Measurements from ENCODE around the gene CLASRP.

CLASRP gene

DNA sequence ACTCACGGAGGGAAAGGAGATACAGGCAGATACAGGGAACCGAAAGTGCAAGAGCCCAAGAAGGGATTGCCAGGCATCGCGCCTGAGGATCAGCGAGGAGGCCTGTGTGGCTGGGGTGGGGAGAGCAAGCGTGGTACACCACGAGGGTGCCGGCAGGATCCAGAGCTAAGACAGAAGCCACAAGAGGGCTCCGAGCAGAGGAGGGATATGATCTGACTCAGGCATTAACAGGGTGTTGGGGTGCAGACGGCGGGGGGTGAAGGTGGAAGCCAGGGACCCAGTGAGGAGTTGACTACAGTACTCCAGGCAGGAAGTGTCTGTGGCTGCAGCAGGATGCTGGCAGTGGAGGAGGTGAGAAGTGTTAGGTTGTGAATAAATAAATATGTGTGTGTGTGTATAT, 48.7 kb downstream of the CLASRP start:
- DNase-seq (ENCODE audit: low spot score), result no peak

DNA sequence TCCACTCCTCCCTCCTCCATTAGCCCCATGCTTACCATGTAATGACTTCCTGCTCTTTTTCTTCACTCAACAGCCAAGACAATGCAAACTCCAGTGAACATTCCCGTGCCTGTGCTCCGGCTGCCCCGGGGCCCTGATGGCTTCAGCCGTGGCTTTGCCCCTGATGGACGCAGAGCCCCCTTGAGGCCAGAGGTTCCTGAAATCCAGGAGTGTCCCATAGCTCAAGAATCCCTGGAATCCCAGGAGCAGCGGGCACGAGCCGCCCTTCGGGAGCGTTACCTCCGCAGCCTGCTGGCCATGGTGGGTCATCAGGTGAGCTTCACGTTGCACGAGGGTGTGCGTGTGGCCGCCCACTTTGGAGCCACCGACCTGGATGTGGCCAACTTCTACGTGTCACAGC, 51.2 kb downstream of the CLASRP start:
- no peak for DNase-seq (ENCODE audit: low spot score)

DNA sequence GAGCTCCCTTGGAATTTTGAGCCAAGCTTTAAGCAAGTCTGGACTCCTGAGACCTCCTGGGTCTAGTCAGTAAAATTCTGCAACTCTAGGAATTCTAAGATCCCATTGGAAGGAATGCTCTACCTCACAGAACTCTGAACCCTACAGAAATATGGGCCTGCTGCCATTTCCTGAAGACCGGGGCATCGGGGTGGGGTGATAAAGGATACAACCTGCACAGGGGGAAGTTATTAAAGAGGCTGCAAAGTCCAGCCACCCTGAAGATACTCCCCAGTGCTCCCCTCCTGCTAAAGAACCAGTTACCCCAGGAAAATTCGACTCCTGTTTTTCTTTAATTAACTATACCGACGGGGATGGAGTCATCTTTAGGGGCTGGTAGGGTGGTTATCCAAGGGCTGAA, 51.8 kb downstream of the CLASRP start:
- DNase-seq (ENCODE audit: low spot score), result no peak

DNA sequence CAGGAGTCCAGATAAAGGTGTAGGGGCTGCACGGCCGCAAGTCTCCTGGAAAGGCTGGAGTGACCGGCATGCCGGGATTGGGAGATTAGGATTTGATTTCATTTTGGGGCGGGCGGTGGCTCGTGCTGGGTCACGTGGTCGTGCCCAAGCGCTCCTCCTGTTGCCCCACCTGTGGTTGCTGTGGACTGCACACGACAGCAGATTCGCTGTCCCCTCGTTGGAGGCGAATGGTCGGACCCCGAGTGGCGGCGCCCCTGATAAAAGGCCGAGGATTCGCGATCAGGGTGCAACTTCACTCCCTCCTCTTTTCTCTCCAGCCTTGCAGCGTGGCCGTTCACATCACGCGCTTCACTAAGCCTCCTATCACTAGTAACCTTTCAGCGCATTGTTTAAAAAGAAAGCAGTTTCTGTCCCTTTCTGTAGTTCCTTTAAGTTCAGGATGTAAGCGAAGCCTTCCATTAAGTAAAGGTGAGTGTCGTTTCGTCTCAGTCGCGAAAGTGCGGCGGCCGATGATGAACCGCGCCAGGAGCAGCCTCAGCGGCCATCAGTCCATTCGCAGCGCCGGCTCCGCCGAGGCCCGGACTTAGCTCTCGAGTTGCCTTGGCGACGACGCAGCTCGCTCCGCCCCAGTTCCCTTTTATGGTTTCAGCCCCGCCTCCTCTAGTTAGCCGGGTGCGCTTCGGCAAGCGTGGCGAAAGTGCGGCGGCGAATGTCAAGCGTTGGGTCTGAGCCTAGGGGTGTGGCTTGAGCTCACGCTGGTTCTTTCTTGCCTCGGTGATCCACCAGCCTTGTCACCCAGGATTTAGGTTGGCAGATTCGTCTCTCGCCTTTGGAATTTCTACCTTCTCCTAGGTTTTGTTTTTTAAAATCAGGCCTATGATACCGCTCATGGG, 52.4 kb downstream of the CLASRP start:
- DNase-seq (ENCODE audit: low spot score), result peak; percentile 98

DNA sequence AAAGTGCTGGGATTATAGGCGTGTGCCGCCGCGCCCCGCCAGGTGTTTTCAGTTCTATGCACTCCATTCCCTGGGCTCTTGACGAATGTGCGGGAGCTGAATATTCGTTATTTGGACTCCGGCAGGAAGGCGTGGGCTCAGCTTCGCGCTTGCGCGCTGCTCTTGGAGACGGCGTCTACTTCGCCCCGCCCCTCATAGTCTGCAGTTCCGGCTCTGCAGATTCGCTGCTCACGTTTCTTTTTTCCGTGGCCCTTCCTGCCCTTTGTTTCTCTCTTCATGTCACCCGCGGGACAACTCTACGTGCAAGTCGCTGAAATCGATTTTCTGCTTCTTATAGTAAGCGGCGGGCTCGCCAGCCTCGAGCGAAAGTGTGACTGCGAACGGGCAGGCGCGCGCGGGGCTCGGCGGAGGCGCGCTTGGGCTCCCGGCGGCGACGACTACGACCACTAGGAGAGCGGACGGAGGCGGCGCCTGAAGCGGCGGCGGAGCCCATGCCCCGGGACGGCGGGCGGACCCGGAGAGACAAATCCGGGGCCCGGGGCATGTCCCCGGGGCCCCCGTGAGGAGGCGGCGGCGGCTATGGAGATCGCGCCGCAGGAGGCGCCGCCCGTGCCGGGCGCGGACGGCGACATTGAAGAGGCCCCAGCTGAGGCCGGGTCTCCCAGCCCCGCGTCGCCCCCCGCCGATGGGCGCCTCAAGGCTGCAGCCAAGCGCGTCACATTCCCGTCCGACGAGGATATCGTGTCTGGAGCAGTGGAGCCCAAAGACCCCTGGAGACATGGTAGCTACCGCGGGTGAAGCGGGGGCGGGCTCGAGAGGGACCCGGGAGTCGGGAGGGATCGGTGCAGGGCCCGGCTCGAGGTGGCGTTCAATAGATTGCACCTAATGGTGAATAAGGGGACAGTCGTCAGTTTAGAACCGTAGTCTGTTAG, 54.2 kb downstream of the CLASRP start, which contains the start of gene PPP1R37:
PPP1R37 (plus strand) TSS at position 433 of the 932 bp plus-strand sequence; CDS start at position 580, 147 bp downstream.
- DNase-seq (ENCODE audit: low spot score), result peak; percentile 97

DNA sequence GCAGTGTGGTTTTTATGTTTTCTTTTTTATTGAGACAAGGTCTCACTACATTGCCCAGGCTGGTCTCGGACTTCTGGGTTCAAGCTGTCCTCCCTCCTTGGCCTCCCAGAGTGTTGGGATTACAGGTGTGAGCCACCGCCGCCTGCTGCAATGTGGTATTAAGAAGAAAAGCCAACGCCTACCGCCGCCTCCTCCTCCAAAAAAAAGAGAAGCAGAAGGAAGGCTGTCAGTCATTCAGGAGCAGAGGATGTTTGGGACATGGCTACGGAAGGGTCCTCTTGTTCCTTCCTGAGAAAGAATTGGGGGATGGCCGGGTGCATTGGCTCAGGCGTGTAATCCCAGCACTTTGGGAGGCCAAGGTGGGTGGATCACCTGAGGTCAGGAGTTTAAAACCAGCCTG, 55.3 kb downstream of the CLASRP start:
- no peak for DNase-seq (ENCODE audit: low spot score)

DNA sequence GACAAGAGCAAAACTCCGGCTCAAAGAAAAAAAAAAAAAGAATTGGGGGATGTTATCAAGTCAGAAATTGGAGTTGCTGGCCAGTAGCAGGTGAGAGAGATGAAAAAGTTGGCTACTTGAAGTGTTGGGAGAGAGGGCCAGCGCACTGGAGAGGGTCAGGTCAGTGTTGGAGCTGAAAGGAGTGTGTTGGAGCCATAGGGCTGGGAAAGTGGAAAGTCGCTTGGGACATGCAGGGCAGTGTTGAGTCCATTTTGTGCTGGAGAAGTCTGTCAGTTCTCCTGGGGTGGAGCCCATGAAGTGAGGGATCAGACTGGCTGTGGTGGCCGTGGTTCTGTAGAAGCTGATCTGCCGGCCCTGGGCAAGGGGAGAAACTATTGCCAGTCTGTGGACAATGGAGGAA, 55.9 kb downstream of the CLASRP start:
- no peak for DNase-seq (ENCODE audit: low spot score)

DNA sequence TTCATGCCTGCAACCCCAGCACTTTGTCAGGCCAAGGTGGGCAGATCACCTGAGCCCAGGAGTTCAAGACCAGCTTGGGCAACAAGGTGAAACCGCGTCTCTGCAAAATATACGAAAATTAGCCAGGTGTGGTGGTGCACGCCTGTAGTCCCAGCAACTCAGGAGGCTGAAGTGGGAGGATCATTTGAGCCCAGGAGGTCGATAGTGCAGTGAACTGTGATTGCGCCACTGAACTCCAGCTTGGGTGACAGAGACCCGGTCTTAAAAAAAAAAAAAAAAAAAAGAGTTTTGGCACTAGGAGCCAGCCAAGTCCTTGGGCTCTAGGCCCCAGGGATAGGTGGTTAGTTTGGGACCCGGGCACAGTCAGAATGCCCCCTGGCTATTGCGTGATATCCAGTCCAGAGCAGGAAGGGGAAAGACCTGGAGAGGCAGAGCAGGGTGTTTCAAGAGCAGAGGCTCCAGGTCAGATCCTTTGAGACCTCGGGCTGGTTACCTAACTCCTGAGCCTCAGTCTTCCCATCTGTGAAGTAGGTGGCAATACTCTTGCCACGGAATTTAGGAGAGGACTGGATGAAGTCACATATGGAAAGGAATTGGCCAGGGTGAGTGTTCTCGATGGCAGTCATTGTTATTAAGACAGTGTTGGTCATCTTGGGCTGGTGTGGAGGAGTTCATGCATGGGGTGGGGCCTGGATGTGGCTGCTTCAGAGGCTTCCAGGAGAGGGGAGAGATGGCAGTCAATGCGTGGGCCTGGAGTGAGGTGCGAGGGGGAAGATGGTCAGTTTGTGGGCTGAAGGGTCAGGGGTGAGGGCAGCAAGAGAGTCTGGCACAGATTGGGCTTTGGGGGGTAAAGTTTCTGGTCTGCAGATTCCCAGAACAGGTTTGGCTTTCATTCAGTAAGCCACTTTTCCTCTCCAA, 56.9 kb downstream of the CLASRP start:
- DNase-seq (ENCODE audit: low spot score), result no peak

DNA sequence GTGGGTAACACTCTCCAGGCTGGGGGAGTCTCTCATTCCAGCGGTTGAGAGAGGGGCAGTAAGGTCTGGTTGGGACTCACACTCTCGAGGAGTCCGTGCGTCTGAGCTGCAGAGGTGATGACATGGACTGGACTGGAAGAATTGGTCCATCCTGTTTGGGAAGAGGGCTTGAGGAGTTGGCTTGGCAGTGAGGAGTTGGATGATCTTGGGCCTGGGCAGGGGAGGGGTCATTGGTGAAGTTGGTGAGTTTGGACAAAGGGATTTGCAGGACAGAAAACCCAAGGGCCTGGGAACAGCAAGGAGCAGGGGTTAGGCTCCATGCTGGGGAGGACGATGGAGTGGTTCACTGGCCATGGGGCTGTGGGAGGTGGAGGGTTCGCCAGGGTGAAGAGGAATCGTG, 57.9 kb downstream of the CLASRP start:
- DNase-seq (ENCODE audit: low spot score), result no peak

DNA sequence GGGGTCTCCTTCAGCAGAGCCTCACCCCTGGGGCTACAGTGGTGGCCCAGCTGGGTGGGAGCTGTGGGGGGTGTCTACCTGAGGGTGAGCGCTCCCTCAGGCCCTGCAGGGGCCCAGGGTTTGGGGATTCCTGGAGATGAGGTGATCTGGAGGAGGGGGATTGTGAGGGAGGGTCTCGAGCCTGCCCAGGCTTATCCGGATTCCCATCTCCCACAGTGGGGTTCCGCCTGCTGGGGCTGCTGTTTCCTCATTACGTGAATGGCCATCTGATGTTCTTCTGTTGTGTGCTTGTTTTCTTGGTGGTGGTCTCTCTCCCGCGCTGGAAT, 58.6 kb downstream of the CLASRP start:
- DNase-seq (ENCODE audit: low spot score), result no peak

DNA sequence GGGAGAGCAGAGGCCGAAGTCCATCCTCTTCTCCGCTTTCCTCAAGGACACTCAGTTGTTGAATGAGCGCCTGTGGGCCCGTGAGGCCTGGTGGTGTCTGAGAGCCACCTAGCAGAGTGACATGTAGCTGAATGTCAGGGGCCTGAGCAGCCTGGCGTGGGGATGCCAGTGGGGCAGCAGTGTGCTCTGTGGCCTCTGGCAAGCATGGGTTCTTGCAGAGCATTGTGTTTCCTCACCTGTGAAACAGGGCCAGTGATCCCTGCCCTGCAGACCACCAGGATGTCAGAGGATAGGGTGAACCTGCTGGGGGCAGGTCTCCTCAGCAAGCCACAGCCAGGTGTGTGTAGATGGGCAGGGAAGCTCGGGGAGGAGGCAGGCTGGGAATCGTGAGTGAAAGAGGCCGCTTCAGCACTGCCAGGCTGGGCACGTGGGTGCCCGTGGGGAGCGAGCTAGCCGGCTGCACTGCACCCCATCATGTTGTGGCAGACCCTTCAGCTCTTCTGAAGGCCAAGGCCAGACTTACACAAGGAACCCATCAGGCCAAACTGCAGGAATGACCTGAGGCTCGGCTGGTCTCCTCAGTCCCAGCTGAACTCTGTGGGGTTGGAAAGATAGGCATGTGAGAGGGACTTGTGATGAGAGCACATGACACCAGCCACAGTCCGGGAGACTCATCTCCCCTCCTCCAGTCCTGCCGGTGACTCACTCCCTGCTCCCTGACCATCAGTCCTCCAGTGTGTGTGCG, 59.1 kb downstream of the CLASRP start:
- DNase-seq (ENCODE audit: low spot score), result no peak

DNA sequence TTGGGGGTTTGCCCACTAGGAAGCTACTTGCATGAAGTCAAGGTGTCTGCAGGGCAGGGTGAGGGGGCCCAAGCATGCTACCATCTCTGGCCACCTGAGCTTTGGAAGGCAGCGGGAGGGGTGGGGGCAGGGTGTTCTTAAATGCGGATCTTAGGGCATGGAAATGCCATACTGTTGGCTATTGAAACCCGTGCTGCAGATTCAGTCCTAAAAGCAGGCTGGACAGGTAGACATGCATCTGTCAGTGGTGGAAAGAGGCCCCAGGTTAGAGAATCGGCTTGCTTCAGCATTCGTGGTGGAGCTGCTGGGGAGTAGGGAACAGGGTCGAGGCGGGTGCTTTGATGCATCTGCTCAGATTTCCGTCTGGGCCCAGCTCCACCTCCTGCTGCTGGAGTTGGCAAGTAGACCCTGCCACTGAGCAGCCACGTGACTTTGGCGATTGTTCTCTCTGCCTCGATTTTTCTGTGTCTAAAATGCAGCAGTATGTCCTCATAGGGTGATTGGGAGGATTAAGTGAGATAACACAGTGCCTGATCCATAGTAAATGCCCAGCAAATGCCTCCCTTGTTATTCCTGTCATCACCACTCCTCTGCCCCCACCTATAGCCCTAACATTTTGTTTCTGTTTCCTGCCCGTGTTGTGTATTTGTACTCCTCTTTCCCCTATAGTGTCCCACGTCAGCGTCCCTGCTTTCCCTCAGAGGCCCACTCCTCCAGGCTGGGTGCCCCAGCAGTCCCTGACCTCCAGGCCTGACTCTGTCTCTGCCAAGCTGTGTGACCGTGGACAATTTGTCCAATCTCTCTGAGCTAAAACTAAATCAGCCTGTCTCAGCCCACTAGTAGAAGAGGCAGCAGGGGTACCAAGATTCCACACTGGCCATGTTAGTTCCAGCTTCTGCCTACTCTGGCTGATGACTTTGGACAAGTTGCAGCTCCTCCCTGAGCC, 59.9 kb downstream of the CLASRP start:
- DNase-seq (ENCODE audit: low spot score), result no peak

DNA sequence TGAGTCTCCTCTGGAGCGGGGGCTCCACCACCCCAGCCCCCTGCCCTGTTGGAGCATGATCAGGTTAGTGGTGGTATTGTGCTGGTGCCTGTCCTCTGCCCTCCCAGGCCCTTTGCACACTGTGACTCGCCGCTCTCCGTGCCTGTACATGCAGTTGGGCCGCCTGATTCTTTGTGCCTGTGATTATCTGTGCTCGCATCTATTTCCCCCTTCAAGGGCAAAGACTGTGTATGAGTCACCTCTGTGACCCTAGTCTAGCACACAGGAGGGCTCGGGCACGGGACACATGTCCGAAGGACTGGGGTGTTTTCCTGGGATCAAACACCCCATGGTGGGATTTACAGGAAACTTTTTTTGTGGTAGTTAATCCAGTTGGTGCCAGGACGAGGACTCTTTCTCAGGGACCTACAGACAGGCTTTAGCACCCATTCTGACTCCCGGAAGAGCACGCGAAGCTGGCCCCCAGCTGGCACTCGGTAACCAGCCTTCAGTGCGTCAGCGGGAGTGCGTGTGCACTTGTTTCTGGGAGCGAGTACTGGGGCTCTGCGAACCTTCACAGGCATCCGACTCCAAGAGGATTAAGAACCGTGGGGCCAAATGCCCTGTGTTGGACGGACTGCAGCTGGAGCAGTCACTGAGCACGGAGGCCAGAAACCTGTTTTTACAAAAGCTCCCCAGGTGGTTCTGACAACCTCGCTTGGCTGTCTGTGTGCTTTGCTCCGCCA, 60.8 kb downstream of the CLASRP start:
- no peak for DNase-seq (ENCODE audit: low spot score)

DNA sequence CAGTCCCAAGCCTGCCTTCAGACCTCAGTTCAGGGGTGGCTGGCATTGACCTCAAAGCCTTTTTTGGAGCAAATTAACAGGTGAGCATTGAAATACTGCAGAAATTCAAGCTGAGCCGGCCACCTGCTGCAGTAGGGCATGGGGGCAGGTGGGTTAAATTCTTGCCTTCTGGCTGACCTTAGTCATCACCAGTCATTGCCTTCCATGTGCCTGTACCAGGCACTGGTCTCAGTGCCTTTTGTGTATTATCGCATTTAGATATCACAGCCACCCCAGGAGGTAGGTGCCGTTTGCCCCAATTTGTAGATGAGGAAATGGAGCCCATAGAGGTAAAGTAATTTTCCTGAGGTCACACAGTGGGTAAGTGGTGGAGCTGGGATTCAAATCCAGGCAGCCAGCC, 61.4 kb downstream of the CLASRP start:
- no peak for DNase-seq (ENCODE audit: low spot score)

DNA sequence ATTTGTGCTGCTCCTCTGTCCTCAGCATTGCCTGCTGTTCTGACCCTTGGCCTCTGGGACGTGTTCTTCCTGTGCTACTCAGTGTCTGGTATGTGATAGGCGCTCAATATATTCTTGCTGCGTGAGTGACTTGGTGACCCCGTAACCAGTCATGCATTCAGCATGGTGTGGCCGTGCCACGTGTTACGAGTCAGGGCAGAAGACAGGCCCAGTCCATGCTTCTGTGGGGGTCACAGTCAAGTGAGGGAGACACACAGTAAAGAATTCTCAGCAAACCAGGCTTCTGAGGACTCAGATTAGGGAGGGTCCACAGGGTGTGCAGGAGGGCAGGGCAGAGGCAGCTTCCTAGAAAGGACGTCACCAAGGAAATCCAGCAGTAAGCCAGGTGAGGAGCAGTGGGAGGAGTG, 62.0 kb downstream of the CLASRP start:
- no peak for DNase-seq (ENCODE audit: low spot score)

DNA sequence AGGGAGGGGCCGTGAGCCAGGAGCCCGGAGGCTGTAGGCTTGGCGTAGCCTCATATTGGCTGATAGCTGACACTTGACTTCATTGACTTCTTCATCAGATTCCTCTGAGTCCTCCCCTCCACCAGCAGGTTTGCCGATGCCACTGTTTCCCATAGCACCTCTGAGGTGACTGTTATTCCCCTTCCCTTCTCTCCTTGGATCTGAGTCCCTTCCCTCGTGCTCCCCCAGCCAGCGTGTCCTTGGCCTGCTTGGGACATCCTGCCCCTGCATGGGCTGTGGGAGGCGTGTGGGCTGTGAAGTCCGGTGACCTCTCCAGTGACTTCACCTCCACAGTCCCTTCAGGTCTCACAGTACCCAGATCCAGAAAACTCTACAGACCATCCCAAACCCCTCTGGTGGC, 63.0 kb downstream of the CLASRP start:
- no peak for DNase-seq (ENCODE audit: low spot score)

DNA sequence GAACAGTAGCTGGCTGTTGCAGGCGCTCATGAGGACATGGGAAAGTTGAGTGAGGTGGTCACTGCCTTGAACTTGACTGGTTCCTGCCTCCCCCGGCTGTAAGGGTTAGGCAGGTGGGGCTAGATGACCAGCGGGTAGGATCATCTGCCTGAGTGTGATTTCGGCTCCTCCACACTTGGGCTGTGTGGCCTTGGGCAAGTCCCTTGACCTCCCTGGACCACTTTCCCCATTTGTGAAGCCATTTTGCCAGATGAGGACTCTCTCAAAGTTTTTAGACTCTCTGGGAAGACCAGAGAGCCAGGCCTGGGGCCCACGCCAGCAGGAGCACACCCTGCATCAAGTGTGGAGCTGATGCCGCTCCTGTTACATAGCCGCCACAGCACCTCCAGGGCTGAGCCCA, 63.6 kb downstream of the CLASRP start:
- no peak for DNase-seq (ENCODE audit: low spot score)

DNA sequence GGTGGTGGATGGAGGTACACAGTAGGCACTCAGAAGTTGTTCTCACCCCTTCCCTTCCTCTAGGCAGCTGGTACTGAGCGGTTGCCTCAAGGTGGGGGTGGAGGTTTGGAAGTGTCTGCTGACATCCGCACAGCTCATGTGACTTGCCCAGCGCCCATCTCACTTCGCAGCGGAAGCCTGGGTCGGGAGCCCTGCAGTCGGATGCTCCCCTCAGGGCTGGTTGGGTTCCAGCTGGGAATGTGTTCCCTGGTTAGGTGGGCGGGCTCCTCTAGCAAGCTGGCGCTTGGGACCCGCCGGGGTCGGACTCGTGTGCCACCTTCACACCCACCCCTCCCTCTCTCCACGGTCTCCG, 64.3 kb downstream of the CLASRP start:
- DNase-seq (ENCODE audit: low spot score), result no peak

DNA sequence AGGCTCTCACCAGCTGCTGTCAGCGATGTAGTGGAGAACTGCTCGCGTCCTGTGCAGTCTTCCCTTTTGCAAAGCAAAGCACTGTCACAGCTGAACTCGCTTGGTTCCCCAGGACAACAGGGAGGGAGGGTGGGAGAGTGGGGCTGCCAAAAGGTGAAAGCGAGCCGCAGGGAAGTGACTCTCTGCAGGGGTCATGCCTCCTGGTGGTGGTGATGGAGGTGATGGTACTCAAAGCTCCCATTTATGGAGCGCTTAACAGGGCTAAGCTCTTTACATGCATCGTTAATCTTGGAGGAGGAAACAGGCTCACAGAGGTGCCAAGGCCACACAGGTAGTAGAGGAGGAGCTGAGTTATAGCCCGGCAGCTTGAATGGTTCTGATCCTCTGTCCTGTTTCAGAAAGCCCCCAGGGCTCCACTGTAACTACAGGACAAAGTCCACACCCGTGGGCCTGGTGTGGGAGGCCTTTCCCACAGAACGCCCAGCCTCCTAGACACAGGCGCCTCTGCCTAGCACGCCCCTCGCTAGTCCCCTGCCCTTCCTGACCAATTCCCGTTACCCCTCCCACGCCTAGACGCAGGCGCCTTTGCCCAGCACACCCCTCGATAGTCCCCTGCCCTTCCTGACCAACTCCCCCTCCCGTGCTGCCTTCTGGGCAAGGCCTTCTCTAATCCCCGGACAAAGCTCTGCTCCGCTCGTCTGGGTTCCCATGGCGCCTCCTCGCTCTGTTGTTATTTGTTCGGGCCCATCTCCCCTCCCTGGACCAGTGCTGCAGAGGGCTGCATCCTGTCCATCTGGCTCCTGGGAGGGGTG, 64.9 kb downstream of the CLASRP start:
- DNase-seq (ENCODE audit: low spot score), result no peak
